Measurements from ENCODE around the gene AK5.
A peak's percentile ranks its signal among the peaks of the same experiment; 100 is the strongest.
"Not testable (repeated sequence)": the region's sequence is repeated elsewhere in the genome, so short reads cannot be mapped to it uniquely, and the experiment has no call there.

Gene AK5

DNA sequence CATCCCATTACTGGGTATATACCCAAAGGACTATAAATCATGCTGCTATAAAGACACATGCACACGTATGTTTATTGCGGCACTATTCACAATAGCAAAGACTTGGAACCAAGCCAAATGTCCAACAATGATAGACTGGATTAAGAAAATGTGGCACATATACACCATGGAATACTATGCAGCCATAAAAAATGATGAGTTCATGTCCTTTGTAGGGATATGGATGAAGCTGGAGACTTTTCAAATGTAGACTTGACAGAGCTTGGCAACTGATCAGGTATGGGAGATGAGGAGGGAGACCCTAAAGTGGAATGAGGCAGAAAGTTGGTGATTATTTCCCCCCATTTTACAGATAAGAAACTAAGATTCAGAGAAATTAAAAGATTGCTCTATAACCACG, 230.8 kb downstream of the AK5 start:
- not testable (repeated sequence) for DNase-seq

DNA sequence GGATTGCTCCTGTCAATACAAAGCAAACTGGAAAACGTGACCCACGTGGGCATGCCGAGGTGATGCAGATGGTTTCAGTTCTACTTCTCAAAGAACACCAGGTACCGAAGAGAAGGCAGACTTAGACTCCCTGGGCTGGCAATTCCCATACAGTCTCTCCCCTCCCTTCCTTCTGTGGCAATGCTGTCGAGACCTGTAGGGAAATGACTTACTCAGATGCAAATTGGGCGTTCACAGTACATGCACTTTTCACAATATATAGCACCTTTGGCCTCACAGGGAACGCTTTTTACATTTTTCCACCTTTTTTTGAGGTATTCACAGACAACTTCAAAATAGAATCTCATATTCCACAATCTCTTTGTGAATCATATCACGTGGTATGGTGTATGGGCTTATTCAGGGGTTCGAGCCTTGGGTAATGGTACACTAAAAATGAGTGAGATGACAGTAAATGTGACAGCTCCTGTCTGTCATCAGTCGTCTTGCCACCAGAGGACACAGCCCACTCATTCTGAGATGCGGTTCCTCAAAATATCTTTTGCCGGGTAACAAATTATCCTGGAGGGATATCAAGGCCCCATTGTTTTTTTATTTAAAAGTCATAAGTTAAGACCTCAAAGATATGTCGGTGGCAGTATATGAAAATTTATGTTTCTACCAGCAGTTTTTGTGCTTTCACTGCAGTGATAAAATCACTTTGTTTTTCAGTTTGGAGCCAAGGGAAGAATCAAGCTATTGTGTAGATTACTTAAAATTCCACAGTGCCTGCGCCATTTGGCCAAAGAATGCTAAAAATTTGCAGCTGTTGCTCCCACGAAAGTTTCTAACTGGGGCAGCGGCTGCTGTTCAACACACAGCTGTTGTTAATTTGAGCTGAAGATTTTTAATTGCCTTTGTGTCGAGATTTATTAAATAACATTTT, 232.3 kb downstream of the AK5 start:
- DNase-seq = no peak

DNA sequence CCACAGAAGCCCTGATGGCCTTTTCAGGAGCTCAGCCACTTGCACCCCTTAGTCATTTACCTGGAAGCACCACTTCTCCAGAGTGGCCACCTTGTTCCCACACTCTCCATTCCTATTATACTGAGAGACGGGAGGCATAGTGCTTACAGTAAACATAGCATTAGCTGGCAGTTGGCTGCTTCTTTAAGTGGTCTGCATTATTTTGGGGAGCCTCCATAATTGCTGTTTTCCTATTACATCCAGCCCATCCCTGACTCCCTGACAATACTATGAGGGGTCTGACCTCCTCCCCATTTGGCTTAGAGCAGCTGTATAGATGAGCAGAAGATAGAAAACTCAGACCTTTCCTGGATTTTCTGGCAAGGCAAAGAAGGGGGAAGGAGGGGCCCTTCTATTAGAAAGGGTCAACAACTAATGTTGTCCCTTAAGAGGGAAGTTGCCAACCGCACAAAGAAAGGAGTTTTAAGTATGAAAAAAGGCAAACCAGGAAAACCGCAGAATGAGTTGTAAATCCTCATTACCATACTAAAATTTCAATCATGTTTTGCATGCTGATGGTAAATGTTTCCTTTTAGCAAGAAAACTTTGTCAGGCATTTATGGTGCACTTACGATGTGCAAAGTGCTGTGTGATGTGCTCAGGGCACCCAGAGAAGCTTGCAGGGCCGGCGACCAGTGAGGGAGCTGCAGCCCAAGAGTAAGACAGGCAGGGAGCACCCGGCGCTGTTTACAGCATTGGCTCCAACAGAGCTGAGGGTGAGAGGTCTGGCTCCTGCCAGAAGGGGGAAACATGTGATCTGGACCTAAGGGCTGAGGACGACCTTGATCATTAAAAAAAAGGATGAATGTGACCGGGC, 233.3 kb downstream of the AK5 start:
- DNase-seq = no peak

DNA sequence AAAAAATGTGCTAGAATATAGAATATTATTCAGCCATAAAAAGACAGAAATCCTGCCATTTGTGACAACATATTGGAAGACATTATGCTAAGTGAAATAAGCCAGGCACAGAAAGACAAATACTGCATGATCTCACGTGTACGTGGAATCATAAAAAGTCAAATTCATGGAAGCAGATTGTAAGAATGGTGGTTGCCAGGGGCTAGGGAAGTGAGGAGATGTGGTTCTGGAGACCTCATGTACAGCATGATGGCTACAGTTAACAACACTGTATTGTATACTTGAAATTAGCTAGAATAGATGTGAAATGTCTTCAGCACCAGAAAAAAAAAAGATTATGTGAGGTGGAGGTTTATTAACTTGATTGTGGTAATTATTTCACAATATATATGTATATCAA, 234.3 kb downstream of the AK5 start:
- DNase-seq = no peak

DNA sequence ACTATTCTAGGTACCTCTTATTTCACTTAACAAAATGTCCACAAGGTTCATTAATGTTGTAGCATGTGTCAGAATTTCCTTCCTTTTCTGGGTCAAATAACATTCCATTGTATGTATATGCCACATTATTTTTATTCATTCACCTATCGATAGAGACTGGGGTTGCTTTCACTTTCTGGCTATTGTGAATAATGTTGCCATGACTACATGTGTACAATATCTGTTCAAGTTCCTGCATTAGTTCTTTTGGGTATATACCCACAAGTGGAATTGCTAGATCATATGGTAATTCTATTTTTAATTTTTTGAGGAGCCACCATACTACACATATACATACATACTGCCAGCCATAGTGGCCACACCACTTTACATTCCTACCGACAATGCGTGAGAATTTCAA, 242.2 kb downstream of the AK5 start:
- no peak for DNase-seq

DNA sequence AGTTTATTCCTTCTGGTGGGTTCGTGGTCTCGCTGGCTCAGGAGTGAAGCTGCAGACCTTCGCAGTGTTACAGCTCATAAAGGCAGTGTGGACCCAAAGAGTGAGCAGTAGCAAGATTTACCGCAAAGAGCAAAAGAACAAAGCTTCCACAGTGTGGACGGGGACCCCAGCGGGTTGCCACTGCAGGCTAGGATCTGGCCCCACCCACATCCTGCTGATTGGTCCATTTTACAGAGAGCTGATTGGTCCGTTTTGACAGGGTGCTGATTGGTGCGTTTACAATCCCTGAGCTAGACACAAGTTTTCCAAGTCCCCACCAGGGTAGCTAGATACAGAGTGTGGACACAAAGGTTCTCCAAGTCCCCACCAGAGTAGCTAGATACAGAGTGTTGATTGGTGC, 249.3 kb downstream of the AK5 start:
- DNase-seq = not testable (repeated sequence)

DNA sequence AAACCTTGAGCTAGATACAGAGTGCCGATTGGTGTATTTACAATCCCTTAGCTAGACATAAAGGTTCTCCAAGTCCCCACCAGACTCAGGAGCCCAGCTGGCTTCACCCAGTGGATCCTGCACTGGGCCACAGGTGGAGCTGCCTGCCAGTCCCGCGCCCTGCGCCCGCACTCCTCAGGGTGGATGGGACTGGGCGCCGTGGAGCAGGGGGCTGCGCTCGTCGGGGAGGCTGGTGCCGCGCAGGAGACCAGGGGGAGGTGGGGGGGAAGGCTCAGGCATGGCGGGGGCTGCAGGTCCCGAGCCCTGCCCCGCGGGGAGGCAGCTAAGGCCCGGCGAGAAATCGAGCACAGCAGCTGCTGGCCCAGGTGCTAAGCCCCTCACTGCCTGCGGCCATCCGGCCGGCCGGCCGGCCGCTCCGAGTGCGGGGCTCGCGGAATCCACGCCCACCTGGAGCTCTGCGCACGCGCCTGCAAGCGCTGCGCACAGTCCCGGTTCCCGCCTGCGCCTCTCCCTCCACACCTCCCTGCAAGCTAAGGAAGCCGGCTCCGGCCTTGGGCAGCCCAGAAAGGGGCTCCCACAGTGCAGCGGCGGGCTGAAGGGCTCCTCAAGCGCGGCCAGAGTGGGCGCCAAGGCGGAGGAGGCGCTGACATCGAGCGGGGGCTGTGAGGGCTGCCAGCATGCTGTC, 249.9 kb downstream of the AK5 start:
- not testable (repeated sequence) for DNase-seq

DNA sequence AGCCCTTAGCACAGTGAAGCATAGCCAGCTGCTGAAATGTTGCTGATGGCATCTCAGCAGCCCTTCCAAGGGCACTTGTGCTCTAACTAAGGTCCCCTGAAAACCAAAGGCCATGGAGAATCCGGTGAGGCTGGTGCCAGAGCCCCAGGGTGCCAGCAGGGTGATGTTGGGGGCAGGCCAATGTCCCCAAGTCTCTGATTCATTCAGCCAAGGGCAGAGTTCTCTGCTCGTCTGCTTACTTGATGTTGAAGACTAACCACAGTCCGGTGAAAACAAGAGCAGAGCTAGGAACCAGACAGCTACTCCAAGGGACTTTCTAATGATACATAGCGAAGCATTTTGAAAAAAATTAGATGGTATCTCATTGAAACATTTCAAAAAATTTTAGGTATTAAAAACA, 250.8 kb downstream of the AK5 start:
- DNase-seq = no peak

DNA sequence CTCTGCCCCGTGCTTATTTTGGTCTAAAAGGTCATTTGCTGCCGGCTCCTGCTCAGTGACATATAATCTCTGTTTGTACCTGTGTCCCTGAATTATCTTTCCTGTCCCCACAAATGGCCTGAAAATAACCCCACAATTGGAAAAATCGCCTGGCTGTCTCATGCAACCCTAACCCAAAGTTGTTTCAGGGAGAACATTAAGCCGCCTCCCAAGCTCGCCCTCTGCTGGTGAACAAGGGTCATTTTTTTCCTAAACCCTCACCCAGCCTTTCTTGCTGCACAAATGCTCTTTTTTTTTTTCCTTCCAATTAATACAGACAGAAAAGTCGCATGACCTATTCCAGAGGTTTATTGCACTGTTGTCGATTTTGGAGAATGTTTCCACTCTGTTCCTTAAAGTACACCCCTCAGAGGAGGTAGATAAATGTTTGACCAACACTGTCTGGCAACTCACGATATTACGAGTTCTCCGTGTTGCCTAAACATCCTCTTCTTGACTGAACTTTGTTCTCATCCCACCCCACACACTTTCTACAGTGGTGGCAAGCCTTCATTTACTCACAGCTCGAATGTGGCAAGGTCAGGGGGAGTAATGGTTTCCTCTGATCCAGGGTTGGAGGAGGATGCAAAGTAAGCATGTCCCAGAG, 252.0 kb downstream of the AK5 start:
- peak; percentile 56 for DNase-seq

DNA sequence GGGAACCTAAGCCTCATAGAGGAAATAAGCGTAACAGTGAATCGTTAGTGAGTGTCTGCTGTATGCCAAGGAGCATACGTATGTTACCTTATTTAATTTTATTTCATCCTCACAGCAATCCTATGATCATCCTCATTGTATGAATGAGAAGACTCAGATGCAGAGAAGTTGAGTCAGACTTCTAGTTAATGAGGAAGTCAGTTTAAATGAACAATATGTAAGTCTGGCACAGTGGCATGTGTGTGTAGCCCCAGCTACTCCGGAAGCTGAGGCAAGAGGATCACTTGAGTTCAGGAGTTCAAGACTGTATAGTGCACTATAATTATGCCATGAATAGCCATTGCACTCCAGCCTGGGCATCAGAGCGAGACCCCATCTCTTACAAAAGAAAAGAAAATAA, 252.6 kb downstream of the AK5 start:
- no peak for DNase-seq

DNA sequence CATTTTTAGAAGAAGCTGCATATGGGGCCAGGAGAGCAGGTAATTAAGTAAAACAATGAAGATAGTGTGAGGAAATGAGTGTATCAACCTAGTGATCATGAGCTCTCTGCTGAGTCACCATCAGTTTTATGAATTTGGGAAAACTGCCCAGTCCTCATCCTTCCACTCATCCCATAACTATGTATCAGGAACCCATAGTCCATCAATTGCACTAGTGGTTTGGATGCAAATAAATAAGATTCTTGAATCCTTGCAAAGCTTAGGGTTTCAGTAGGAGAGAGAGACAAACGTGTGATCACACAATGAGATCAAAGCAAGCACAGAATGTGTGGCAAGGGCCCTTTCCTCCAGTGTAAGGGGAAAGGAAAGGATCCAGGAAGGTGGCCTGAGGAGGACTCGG, 255.0 kb downstream of the AK5 start:
- DNase-seq = no peak

DNA sequence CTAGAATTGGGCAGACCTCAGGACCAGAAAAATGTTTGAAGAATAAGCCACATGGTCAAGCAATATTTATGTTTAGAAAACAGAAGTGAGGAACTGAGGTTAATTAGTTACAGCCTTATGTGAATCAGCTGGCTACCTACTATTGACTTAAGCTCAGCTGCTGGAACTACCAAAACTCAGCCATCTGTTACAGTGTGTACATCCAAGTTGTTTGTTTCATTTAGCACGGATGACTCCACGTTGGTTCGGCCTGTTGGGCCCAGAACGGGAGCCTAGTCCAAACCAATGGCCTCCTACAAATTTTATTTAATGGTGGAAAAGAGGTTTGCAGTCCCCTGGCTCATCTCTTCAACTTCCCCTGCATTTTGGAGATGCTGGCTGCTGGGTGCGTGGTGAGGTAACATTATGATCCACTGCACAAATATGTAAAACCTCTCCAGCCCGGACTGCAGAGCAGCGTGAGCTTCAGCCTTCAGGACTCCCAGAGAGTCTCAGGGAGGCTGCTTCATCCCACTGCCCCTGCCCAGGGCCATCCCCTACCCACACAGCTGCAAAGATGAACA, 257.2 kb downstream of the AK5 start:
- no peak for DNase-seq

DNA sequence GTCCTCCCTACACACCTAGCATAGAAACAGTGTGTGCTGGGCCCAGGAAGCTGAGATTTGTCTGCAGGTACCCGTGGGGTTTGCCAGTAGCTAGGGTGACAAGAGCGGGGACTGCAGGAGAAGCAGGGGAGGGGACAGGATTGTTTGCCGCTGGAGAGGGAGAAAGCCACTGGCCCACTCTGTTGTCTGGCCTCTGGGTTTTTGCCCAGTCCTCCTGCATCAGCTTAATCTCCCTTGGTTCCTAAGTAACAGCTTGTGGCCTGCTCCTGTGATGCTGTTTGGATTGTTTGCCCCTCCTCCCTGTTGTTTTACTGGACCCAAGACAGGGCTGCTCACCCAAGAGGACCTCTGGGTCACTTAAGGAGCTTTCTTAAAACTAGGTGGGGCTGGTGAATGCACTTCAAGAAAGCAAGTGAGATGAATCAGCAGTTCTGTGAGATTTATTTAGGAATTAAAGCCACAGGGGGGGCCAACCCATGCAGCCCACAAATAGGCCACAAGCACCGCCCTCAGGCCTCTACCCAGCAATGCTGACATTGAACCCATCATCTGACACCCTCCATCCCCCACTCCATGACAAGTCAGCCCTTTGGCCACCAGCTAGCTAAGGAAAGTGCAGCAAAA, 257.8 kb downstream of the AK5 start:
- DNase-seq = no peak

DNA sequence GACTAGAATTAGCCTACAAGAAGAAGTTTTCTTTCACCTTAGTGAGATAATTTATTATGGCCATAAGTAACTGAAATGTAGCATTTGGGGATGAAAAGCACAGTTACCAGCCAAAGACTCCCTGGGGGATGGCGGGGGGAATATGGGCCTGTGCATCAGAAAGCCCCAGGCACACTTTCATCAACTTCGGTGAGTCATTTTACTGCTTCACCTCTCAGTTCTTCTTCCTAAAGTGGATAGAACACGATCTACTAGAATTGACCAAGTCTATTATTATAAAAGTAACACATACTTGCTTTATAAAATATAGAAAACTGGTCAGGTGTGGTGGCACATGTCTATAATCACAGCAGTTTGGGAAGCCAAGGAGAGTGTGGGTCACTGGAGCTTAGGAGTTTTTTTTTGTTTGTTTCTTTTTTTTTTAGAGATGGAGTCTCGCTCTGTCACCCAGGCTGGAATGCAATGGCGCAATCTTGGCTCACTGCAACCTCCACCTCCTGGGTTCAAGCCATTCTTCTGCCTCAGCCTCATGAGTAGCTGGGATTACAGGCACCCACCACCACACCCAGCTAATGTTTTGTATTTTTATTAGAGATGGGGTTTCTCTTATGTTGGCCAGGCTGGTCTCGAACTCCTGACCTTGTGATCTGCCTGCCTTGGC, 258.8 kb downstream of the AK5 start:
- DNase-seq = no peak

DNA sequence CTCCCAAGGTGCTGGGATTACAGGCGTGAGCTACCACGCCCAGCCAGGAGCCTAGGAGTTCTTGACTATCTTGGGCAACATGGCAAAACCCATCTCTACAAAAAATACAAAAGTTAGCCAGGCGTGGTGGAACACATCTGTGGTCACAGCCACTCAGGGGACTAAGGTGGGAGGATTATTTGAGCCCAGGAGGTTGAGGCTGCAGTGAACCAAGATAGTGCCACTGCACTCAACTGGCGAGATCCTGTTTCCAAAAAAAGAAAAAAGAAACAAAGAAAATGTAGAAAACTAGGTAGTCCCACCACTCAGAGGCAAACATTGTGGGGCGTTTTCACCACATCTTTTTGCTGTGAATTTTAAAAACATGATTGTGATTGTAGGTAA, 259.3 kb downstream of the AK5 start:
- DNase-seq = no peak

DNA sequence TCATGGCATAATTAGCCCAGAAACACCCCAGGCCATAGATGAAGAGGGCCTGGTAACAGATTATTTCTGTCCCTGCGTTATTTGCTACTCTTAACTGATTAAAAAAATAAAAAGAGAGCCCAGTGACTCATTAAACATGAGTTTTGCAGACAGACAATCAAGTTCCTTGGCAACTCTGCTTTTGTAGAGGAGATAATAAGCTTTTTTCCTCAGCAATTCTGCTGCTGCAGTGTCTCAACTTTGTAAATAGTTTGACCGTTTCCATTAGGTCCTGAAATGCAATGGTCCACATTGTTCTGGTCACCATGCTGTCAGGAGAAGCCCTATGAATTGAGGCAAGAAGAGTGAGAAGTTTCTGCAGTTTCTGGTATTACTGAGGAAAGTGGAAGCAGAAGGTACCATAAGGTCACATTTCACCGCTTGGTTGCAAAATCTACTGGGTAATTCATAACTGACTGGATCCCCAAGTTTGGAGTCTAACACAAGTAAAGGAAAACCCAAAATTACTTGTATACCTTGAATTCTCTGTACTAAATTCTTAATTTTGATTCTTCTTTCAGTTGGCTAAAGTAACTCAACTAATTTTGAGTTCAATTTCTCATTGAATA, 261.1 kb downstream of the AK5 start:
- DNase-seq = no peak

DNA sequence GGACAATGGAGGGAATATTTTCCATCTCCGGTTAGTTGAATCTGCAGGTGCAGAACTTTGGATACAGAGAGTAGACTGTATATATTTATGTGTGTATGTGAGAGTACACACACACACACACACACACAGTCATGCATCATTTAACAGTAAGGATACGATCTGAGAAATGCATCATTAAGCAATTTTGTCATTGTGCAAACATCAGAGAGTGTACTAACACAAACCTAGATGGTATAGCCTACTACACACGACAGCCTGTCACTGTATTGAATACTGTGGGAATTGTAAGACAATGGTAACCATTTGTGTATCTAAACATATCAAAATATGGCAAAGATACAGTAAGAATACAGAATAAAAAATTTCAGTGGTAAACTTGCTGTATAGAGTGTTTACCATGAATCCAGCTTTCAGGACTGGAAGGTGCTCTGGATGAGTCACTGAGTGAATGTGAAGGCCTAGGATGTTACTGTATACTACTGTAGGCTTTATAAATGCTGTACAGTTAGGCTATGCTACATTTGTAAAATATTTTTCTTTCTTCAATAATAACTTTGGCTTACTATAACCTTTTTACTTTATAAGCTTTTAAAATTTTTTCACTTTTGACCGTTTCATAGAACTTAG, 262.1 kb downstream of the AK5 start:
- no peak for DNase-seq

DNA sequence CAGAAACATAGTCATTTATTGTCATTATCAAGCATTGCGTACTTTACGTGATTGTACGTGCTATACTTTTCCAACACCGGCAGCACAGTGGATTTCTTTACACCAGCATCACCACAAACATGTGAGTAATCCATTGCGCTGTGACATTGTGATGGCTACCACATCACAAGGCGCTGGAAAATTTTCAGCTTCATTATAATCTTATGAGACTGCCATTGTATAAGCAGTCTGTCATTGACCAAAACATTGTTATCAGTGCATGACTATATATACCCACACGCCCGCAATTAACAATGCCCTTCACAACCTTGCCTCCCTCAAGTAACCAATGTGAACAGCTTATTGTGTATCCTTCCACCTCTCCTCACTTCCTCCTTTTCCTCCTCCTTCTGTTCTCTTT, 263.0 kb downstream of the AK5 start:
- DNase-seq = no peak

DNA sequence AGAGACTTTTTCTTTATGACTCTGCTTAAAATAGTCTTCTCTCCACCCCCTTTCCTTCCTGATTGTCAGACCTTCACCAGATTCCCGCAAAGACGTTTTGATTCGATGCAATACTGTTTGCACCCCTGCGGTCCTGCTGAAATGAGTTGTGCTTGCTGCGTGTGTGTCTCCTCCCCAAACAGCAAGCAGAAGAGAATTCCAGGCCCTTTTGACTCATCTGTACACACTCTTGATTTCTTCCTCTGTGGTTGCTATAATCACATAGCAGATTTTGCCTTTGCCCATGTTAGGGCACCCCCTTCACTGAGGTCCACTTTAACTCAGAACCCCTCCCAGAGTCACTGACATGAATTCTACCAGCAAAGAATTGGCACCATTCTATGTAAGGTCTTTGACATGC, 264.2 kb downstream of the AK5 start:
- no peak for DNase-seq

DNA sequence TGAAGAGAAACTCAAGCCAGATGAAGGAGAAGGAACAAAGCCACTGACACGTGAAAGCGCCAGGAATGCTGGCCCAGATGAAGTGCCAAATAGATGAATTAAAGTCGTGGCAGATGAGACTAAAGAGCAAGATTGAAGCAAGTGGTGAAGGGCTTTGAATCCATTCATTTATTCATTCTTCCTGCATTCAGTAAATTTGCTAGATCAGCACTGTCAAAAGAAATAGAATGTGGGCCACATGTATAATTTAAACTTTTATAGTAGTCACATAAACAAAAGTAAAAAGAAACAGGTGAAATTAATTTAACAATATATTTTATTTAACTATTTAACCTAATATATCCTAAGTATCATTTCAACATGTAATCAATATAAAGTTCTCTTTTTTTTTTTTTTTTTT, 265.1 kb downstream of the AK5 start:
- no peak for DNase-seq

DNA sequence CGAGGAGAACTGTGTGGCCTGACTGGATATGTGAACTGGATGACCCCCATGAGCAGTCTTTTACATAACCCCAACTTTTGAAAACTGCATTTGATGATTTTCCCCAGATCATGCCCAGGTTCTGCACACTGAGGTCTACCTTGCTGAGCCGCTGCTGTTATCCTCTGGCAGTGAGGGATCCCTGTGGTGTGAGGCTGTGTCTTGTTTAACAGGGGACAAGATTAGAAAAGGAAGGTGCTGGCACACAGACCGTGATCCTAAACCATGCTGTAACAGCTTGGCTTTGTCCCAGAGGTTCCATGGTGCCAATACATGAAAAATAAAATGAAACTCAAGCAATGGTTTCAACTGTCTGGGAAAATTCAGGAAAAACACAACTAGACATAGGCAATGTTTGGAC, 266.5 kb downstream of the AK5 start:
- no peak for DNase-seq
